WTC11 (cell line): ENCODE results near the gene EMX2.

Experiments used
- CTCF ChIP-seq: fragments of 200-600 bp; IDR thresholded peaks from 2 replicates; pipeline ENCODE4 v1.8.0; 2022; ENCODE audit warnings: antibody characterized with exemption
- ETV6 ChIP-seq: sonication (generic); formaldehyde crosslinking; IDR thresholded peaks from 2 replicates; pipeline ENCODE4 v1.8.1; 2022; ENCODE audit warnings: mild to moderate bottlenecking, missing genetic modification reagents
- FOXP4 ChIP-seq: sonication (generic); formaldehyde crosslinking; IDR thresholded peaks from 2 replicates; pipeline ENCODE4 v1.8.0; 2022; ENCODE audit warnings: mild to moderate bottlenecking, missing genetic modification reagents
- SP1 ChIP-seq: sonication (generic); formaldehyde crosslinking; conservative IDR thresholded peaks from 2 replicates; pipeline ENCODE4 v1.8.1; 2022; ENCODE audit warnings: missing genetic modification reagents
- ZNF121 ChIP-seq: sonication (generic); formaldehyde crosslinking; IDR thresholded peaks from 2 replicates; pipeline ENCODE4 v1.8.0; 2023; ENCODE audit warnings: missing genetic modification reagents

- no peak for TF ChIP-seq CTCF
- no peak for TF ChIP-seq SP1 (CRISPR knock-in tag)
- no peak for TF ChIP-seq ETV6 (CRISPR knock-in tag)
- TF ChIP-seq ZNF121 (CRISPR knock-in tag), result no peak
- no peak for TF ChIP-seq FOXP4 (CRISPR knock-in tag)
These were observed 5.4 kb downstream of the EMX2 start for GRCh38 chr10:117547716-117548668.
